Measurements from ENCODE around the gene SERPINB11.
"Not testable (repeated sequence)": the region's sequence is repeated elsewhere in the genome, so short reads cannot be mapped to it uniquely, and the experiment has no call there.

The SERPINB11 gene

GRCh38 chr18:63730773-63731172 lies 28.0 kb downstream of the SERPINB11 start:
- DNase-seq (ENCODE audit: low spot score), result no peak

- DNase-seq (ENCODE audit: low spot score), result no peak
Measured at GRCh38 chr18:63731215-63731614, 28.5 kb downstream of the SERPINB11 start.

GRCh38 chr18:63736876-63737275 lies 34.1 kb downstream of the SERPINB11 start:
- no peak for DNase-seq (ENCODE audit: low spot score)

- no peak for DNase-seq (ENCODE audit: low spot score)
Measured at GRCh38 chr18:63741769-63742168, 39.0 kb downstream of the SERPINB11 start.

GRCh38 chr18:63747006-63747405 lies 44.2 kb downstream of the SERPINB11 start:
- no peak for DNase-seq (ENCODE audit: low spot score)

- no peak for DNase-seq (ENCODE audit: low spot score)
Measured at GRCh38 chr18:63749489-63749888, 46.7 kb downstream of the SERPINB11 start.

- no peak for DNase-seq (ENCODE audit: low spot score)
Measured at GRCh38 chr18:63752636-63753035, 49.9 kb downstream of the SERPINB11 start.

- DNase-seq (ENCODE audit: low spot score), result no peak
Measured at GRCh38 chr18:63753676-63754075, 50.9 kb downstream of the SERPINB11 start.

GRCh38 chr18:63757541-63757940 lies 54.8 kb downstream of the SERPINB11 start:
- no peak for DNase-seq (ENCODE audit: low spot score)

GRCh38 chr18:63758615-63759240 lies 56.0 kb downstream of the SERPINB11 start:
- no peak for DNase-seq (ENCODE audit: low spot score)

- not testable (repeated sequence) for DNase-seq (ENCODE audit: low spot score)
Measured at GRCh38 chr18:63759786-63760185, 57.0 kb downstream of the SERPINB11 start.

- no peak for DNase-seq (ENCODE audit: low spot score)
Measured at GRCh38 chr18:63762518-63762917, 59.8 kb downstream of the SERPINB11 start.

GRCh38 chr18:63763831-63764600 lies 61.3 kb downstream of the SERPINB11 start:
- DNase-seq (ENCODE audit: low spot score), result no peak

- no peak for DNase-seq (ENCODE audit: low spot score)
Measured at GRCh38 chr18:63765837-63766236, 63.1 kb downstream of the SERPINB11 start.

Data from CD4-positive, alpha-beta T cell treated with Interleukin-15 for 4 hours (primary cell).